ENCODE data around the gene SCFD2. TPM values are rescaled to one million over a fixed set of nuclear protein-coding genes. Genes with fewer than 3 reads are reported as not detected.

SCFD2 gene
- total RNA-seq, 1 experiment from 2014 or later, result 19.2 TPM

GRCh38 chr4:53011259-53011905 lies 354.5 kb downstream of the SCFD2 start:
- POLR2A ChIA-PET, result interaction anchor here (0.6 kb wide), 1 partner anchor 10 kb away, joined by 5 read pairs; no protein-coding TSS in a partner anchor
- CTCF ChIA-PET, result interaction anchor here (0.6 to 1.3 kb wide), 9 partner anchors 8 to 1108 kb away, joined by 3 to 4 read pairs (median 3); no protein-coding TSS in a partner anchor
- no peak overlapping the region for H3K27ac Mint-ChIP-seq (ENCODE audit: low read depth, unreplicated experiment)

GRCh38 chr4:53010318-53010717 lies 355.5 kb downstream of the SCFD2 start:
- BruUV-seq (replicated peaks), result no TSS peak
- TF ChIP-seq CTCF (IDR thresholded peaks at IDR 0.05; ENCODE audit: unreplicated experiment), result no peak
- DNase-seq (ENCODE audit: unreplicated experiment), result no peak
- Mint-ChIP-seq H3K9me3 (ENCODE audit: unreplicated experiment) (no peaks in the 10 kb centered on the region), H3K27ac (ENCODE audit: low read depth, unreplicated experiment) (no peak overlapping the region), H3K4me1 (ENCODE audit: insufficient read depth, unreplicated experiment) (peaks cover 29% of the 10 kb centered on the region), H3K27me3 (ENCODE audit: insufficient read depth, unreplicated experiment) (no peaks in the 10 kb centered on the region), H3K36me3 (ENCODE audit: insufficient read depth, unreplicated experiment) (peaks cover 6% of the 10 kb centered on the region), H3K4me3 (ENCODE audit: unreplicated experiment) (no peak overlapping the region)
- intact Hi-C loops (cut with micrococcal nuclease), result loop anchor here (10.0 kb wide), 1 partner anchor 894 kb away; no protein-coding TSS in a partner anchor
- CTCF ChIA-PET, result interaction anchor here (0.6 kb wide), 1 partner anchor 14 kb away, joined by 3 read pairs; no protein-coding TSS in a partner anchor
- POLR2A ChIA-PET, result no interaction called here

More at GRCh38 chr4:53011259-53011905, 354.5 kb downstream of the SCFD2 start:
- H3K9me3 Mint-ChIP-seq (ENCODE audit: unreplicated experiment), result no peaks in the 10 kb centered on the region
- TF ChIP-seq CTCF (IDR thresholded peaks at IDR 0.05; ENCODE audit: unreplicated experiment), result no peak
- H3K4me1 Mint-ChIP-seq (ENCODE audit: insufficient read depth, unreplicated experiment), result peaks cover 29% of the 10 kb centered on the region
- no peak overlapping the region for H3K4me3 Mint-ChIP-seq (ENCODE audit: unreplicated experiment)
- H3K36me3 Mint-ChIP-seq (ENCODE audit: insufficient read depth, unreplicated experiment), result no peaks in the 10 kb centered on the region
- BruUV-seq (replicated peaks), result no TSS peak
- DNase-seq (ENCODE audit: unreplicated experiment), result no peak
- intact Hi-C loops (cut with micrococcal nuclease), result loop anchor here (10.0 kb wide), 1 partner anchor 893 kb away; no protein-coding TSS in a partner anchor
- H3K27me3 Mint-ChIP-seq (ENCODE audit: insufficient read depth, unreplicated experiment), result no peaks in the 10 kb centered on the region

- Mint-ChIP-seq H3K4me3 (ENCODE audit: unreplicated experiment) (no peak overlapping the region), H3K27me3 (ENCODE audit: insufficient read depth, unreplicated experiment) (no peaks in the 10 kb centered on the region), H3K4me1 (ENCODE audit: insufficient read depth, unreplicated experiment) (peaks cover 29% of the 10 kb centered on the region), H3K9me3 (ENCODE audit: unreplicated experiment) (no peaks in the 10 kb centered on the region), H3K36me3 (ENCODE audit: insufficient read depth, unreplicated experiment) (peaks cover 6% of the 10 kb centered on the region), H3K27ac (ENCODE audit: low read depth, unreplicated experiment) (no peak overlapping the region)
- intact Hi-C loops (cut with micrococcal nuclease), result loop anchor here (10.0 kb wide), 1 partner anchor 895 kb away; no protein-coding TSS in a partner anchor
- ChIA-PET CTCF (interaction anchor here (0.6 kb wide), 3 partner anchors 15 to 769 kb away, joined by 3 read pairs; no protein-coding TSS in a partner anchor), POLR2A (no interaction called here)
- no TSS peak for BruUV-seq (replicated peaks)
- DNase-seq (ENCODE audit: unreplicated experiment), result no peak
- no peak for TF ChIP-seq CTCF (IDR thresholded peaks at IDR 0.05; ENCODE audit: unreplicated experiment)
These were observed 356.0 kb downstream of the SCFD2 start for GRCh38 chr4:53009824-53010223.

- no peak for TF ChIP-seq CTCF (IDR thresholded peaks at IDR 0.05; ENCODE audit: unreplicated experiment)
- DNase-seq (ENCODE audit: unreplicated experiment), result no peak
- no TSS peak for BruUV-seq (replicated peaks)
- ChIA-PET CTCF (interaction anchor here (1.3 kb wide), 1 partner anchor 25 kb away, joined by 4 read pairs; no protein-coding TSS in a partner anchor), POLR2A (no interaction called here)
- Mint-ChIP-seq H3K27ac (ENCODE audit: low read depth, unreplicated experiment) (no peak overlapping the region), H3K36me3 (ENCODE audit: insufficient read depth, unreplicated experiment) (peaks cover 6% of the 10 kb centered on the region), H3K9me3 (ENCODE audit: unreplicated experiment) (no peaks in the 10 kb centered on the region), H3K4me1 (ENCODE audit: insufficient read depth, unreplicated experiment) (peaks cover 12% of the 10 kb centered on the region), H3K27me3 (ENCODE audit: insufficient read depth, unreplicated experiment) (no peaks in the 10 kb centered on the region), H3K4me3 (ENCODE audit: unreplicated experiment) (no peak overlapping the region)
- intact Hi-C loops (cut with micrococcal nuclease), result no loop called here
These were observed 358.8 kb downstream of the SCFD2 start for GRCh38 chr4:53007024-53007423.
